Stimulated activated CD8-positive, alpha-beta memory T cell treated with anti-CD3 and anti-CD28 coated beads, Interleukin-15, amount 100 ng/mL, for 1 hour (primary cell): ENCODE data around the gene CCDC3.
"Not testable (repeated sequence)": the region's sequence is repeated elsewhere in the genome, so short reads cannot be mapped to it uniquely, and the experiment has no call there.

Source experiments
- DNase-seq: peaks from one replicate; pipeline ENCODE4 v3.0.0-alpha.2; 2020; ENCODE audit warnings: low read depth

The CCDC3 gene

DNA sequence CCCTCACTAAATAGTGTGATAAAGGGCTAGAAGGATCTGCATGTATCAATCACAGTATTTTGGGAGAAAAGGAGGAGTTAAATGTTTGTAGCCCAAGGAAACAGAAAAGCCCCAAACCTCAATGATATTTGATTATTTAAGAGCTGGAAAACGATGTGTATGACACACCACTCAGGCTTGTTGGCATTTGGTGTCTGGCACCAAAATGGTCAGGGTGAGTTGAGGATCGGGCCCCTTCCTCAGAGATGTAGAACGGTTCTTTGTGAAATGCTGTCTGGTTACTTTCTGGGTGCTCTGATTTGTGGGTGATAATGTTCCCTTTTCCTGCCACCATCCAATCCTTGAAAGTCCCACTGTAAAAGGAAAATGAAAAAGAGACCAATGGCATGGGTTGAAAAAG is 113.7 kb downstream of the CCDC3 start:
- no peak for DNase-seq

- DNase-seq = no peak
Observed at GRCh38 chr10:12884851-12885250, 116.7 kb downstream of the CCDC3 start.

GRCh38 chr10:12880423-12880822 is 121.1 kb downstream of the CCDC3 start:
- no peak for DNase-seq

GRCh38 chr10:12877150-12877549 is 124.4 kb downstream of the CCDC3 start:
- no peak for DNase-seq

- DNase-seq = no peak
Observed at GRCh38 chr10:12876266-12876665, 125.2 kb downstream of the CCDC3 start.

- no peak for DNase-seq
Observed at GRCh38 chr10:12875100-12875499, 126.4 kb downstream of the CCDC3 start.

DNA sequence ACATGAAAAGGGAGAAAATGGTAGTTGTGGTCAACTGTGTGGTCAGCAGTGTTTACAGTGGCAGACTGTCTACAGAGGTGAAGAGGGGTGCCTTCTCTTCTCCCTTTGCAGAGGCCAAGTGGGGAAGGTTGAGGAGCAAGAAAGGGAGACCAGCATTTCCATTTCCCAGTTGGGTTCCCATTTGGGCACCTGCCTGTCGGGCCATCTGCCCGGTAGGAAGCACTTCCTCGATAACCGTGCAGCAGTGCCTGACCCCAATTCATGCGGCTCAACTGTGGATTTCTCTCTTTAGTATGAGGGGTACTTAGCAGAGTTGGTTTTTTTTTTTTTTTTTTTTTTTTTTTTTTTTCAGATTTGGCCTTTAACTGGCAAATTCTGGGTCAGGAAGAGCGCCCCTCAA is 127.0 kb downstream of the CCDC3 start:
- DNase-seq = no peak

GRCh38 chr10:12873172-12873571 is 128.3 kb downstream of the CCDC3 start:
- DNase-seq = no peak

GRCh38 chr10:12872577-12872976 is 128.9 kb downstream of the CCDC3 start:
- DNase-seq = no peak

DNA sequence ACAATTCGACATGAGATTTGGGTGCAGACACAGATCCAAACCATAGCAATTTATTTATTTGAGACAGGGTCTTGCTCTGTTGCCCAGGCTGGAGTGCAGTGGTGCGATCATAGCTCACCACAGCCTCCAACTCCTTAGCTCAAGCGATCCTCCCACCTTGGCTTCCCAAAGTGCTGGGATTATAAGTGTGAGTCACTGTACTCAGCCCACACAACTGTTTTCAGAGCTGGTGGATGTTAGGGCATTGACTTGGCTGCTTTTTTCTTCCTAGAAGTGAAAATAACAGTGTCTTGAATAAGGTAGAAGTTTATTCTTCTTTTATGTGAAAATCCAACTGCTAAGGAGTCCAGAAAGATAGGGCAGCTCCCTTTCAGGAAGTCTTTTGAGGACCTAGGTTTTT is 132.1 kb downstream of the CCDC3 start:
- DNase-seq = no peak

GRCh38 chr10:12868229-12868628 is 133.3 kb downstream of the CCDC3 start:
- DNase-seq = no peak

GRCh38 chr10:12865515-12865914 is 136.0 kb downstream of the CCDC3 start:
- DNase-seq = not testable (repeated sequence)

DNA sequence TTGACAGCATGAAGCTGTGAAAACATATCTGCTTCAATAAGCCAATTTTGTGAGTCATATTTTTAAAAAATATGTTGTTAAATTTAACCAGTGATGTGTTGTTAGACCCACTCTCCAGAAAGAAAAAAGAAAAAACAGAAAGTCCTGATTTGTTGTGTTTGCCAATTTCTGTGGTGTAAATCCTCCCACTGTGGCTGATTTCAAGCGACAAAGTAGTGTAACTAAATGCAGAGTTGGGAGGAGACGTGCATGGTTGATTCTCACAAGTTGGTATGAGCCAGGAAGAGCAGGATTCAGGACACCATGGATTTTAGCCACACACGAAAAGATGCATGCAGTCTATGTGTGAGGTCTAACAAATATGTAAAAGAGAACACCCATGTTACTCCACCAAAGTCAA is 139.1 kb downstream of the CCDC3 start:
- no peak for DNase-seq

DNA sequence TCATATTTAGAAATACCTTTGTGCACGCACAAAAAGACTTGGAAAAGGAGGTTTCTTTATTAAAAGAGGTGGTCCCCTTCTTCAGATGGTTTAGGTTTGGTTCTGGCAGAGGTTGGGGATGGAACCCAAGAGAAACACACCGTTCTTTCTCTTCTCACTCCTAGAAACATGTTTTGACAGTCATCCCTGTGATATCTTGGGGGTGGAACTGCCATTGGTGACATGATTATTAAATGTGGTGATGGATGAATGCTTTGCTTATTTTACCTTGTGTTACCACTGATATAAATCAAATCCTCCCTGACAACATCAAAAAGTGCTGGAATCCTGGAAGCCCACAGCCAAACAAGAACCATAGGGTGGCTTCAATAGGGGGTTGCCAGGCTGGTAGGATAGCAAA is 146.5 kb downstream of the CCDC3 start:
- no peak for DNase-seq

DNA sequence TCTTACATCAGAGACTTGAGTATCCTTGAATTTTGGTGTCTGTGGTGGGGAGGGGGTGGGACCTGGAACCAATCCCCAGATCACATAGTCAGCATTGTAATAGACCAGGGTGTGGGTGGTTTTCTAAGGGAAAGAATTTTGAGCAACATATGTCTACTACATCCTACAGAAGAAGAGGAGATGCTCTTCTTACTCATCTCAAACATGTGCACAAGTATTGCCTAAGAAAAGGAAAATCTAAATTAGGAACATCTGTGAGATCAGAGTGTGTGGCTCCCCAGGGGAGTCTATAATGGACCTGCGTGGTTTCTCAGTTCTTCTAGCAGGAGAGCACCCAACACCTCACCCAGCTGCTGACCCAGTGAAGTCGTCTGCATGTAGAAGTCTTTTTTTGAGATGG is 148.8 kb downstream of the CCDC3 start:
- DNase-seq = no peak

DNA sequence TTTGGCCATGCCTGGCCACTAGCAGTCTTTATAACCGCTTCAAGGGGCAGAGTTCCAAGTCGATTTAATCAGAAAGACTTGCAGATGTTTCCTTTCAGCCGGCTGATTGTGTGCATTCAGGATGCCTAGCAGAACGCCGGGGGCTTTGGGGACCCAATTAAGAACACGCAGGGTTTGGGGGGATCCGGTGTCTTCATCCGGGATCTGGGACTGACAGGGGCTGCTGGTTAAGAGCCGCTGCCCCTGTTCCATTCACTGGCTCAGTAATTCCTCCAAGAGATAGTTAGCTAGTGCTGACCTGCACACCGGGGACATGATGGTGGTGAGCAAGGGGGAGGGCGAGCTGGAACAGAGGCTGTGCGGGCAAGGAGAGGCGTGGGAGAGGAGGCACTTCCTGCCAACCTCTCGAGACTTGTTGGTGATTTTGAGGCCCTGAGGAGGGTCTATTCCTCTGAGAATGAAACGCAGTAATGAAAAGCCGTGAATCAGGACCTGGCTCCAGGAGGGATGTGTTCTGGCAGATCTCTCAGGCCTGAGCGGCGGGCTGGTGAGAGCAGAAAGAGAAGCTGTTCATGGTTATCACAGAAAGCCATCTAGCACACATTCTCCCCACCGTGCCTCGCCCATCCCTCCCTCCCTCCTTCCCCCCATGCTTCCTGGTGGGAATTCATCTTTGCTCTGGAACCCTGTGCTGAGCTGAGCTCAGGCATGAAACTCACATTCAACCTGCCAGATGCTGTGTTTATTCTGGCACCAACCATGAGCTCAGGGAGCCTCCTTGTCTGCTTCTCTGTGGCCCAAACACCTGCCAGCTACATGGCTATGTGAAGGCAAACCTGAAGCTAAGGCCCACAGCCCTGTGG is 152.0 kb downstream of the CCDC3 start:
- DNase-seq = no peak

- DNase-seq = no peak
Observed at GRCh38 chr10:12848439-12849173, 152.9 kb downstream of the CCDC3 start.

- no peak for DNase-seq
Observed at GRCh38 chr10:12847361-12847975, 154.0 kb downstream of the CCDC3 start.

DNA sequence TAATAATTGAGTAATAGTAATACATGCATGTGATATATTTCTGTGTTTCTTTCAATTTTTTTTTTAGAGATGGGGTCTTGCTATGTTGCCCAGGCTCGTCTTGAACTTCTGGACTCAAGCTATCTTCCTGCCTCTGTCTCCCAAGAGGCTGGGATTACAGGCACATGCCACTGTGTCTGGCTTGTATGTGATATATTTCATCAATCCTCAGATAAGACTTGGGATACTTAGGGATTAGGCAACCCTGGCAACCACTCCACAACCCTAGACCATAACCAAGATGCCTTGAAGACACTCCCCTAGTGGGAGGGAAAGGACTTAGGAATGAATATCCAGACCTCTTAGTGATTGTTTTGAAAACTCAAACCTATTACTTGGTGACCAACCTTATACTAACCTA is 154.8 kb downstream of the CCDC3 start:
- no peak for DNase-seq
